HepG2 (cell line): ENCODE results near the gene ING5. TPM values are rescaled to one million over a fixed set of nuclear protein-coding genes. Genes with fewer than 3 reads are reported as not detected.

Source experiments
- ATAC-seq: fragments of 200-7000 bp; cut with Tn5 transposase; 3 replicates; pipeline ENCODE4 v1.9.1; 2020; ENCODE audit warnings: mild to moderate bottlenecking, moderate library complexity
- BruUV-seq: library from RNA; stranded (reverse); fragments of 400-500 nt; replicated peaks from 2 replicates; lab custom pipeline; 2021; lab: Mats Ljungman, UMichigan
- CTCF ChIA-PET: fragments of 300-600 bp; formaldehyde crosslinking; extraction: SDS; loops from one replicate; lab custom pipeline; 2021; ENCODE audit warnings: low total read pairs, inconsistent platforms, low intra/inter-chr PET ratio; lab: Yijun Ruan, JAX
- POLR2A ChIA-PET: fragments of 350-600 bp; sonication (Branson Sonifier 250); formaldehyde crosslinking; loops from one replicate; lab custom pipeline; 2020; ENCODE audit warnings: antibody characterized with exemption, inconsistent platforms; lab: Yijun Ruan, JAX
- DNase-seq: peaks from one replicate; pipeline ENCODE4 v3.0.0-alpha.2; 2015; ENCODE audit warnings: low spot score
- FAIRE-seq: peaks from 3 replicates; lab custom pipeline; 2011; peaks lifted over from hg19 to GRCh38; lab: Jason Lieb, UNC
- H2AFZ ChIP-seq: one replicate; pipeline ENCODE4 v1.6.1; 2011; ENCODE audit warnings: low read length, inconsistent platforms
- H3K27ac ChIP-seq: fragments of 300-600 bp; 3 replicates; pipeline ENCODE4 v1.8.0; 2011; ENCODE audit warnings: mixed run types, mild to moderate bottlenecking, mixed read lengths, low read length, inconsistent platforms; ENCODE audit not compliant: insufficient read depth; ENCODE audit errors: extremely low read length
- H3K27me3 ChIP-seq, 2 experiments: fragments of 200-600 bp in 1 of 2; 2 replicates in 1 of 2; 3 replicates in 1 of 2; pipeline versions ENCODE4 v1.6.0 to v1.8.0; 2011; ENCODE audit warnings: low read length in 2 of 2, mild to moderate bottlenecking in 2 of 2, moderate library complexity in 2 of 2, inconsistent platforms in 1 of 2; ENCODE audit not compliant: insufficient read depth in 2 of 2, control insufficient read depth in 1 of 2
- H3K36me3 ChIP-seq, 2 experiments: fragments of 200-600 bp in 1 of 2; replicated peaks in 1 of 2; 2 replicates in 1 of 2; 3 replicates in 1 of 2; pipeline versions ENCODE4 v1.5.1 to v1.8.0; 2011; ENCODE audit warnings: low read length in 2 of 2, inconsistent platforms in 1 of 2; ENCODE audit not compliant: insufficient read depth in 2 of 2, control insufficient read depth in 1 of 2
- H3K4me1 ChIP-seq: 2 replicates; pipeline ENCODE4 v1.5.1; 2012; ENCODE audit warnings: low read length, inconsistent platforms; ENCODE audit not compliant: insufficient read depth
- H3K4me2 ChIP-seq: 2 replicates; pipeline ENCODE4 v1.6.0; 2011; ENCODE audit warnings: low read depth, low read length, inconsistent platforms
- H3K4me3 ChIP-seq, 3 experiments: fragments of 200-600 bp in 1 of 3; sonication (generic), shearing (Covaris generic) in 1 of 3; replicated peaks in 1 of 3; 2 replicates each; pipeline ENCODE4 v1.5.1; 2011 to 2016; ENCODE audit warnings: low read length in 3 of 3, inconsistent platforms in 2 of 3, low read depth in 2 of 3, mild to moderate bottlenecking in 2 of 3, control low read depth in 1 of 3, mixed read lengths in 1 of 3; ENCODE audit not compliant: insufficient read depth in 1 of 3
- H3K79me2 ChIP-seq: one replicate; pipeline ENCODE4 v1.6.1; 2011; ENCODE audit warnings: low read length, inconsistent platforms; ENCODE audit not compliant: insufficient read depth
- H3K9ac ChIP-seq: 2 replicates; pipeline ENCODE4 v1.6.0; 2011; ENCODE audit warnings: mild to moderate bottlenecking, low read depth, low read length, inconsistent platforms; ENCODE audit not compliant: insufficient read depth
- H3K9me3 ChIP-seq: 2 replicates; pipeline ENCODE4 v1.5.1; 2012; ENCODE audit warnings: mild to moderate bottlenecking, low read length
- H4K20me1 ChIP-seq: 2 replicates; pipeline ENCODE4 v1.6.0; 2011; ENCODE audit warnings: inconsistent platforms, mild to moderate bottlenecking, low read length, moderate library complexity; ENCODE audit not compliant: insufficient read depth
- AGO1 ChIP-seq: fragments of 200-400 bp; formaldehyde crosslinking; IDR thresholded peaks from 2 replicates; pipeline ENCODE4 v1.6.1; 2017; ENCODE audit warnings: mild to moderate bottlenecking, low read depth, low read length, moderate library complexity; ENCODE audit not compliant: poor library complexity, severe bottlenecking
- FOXO1 ChIP-seq: sonication (generic); formaldehyde crosslinking; IDR thresholded peaks from 2 replicates; pipeline ENCODE4 v1.4.0; 2020; ENCODE audit warnings: missing genetic modification reagents
- GATAD1 ChIP-seq: IDR thresholded peaks from 2 replicates; pipeline ENCODE4 v1.6.1; 2016; ENCODE audit warnings: missing genetic modification reagents, missing compliant biosample characterization
- GRHL1 ChIP-seq: sonication (generic); formaldehyde crosslinking; conservative IDR thresholded peaks from 2 replicates; pipeline ENCODE4 v1.8.0; 2022; ENCODE audit warnings: missing genetic modification reagents
- POGK ChIP-seq: sonication (generic); formaldehyde crosslinking; conservative IDR thresholded peaks from 2 replicates; pipeline ENCODE4 v1.8.0; 2022; ENCODE audit warnings: mild to moderate bottlenecking, moderate library complexity, missing genetic modification reagents
- WGBS: methylation state at CpG from one replicate; pipeline ENCODE4 v1.1.6; 2017; ENCODE audit warnings: low lambda C conversion rate; 5-methylcytosine and 5-hydroxymethylcytosine counted together
- in situ Hi-C: cut with HindIII; loops from 2 replicates; pipeline ENCODE4 v1.10.0; 2017; ENCODE audit warnings: low pct_unique_long_range_greater_than_20kb; ENCODE audit not compliant: extremely low pct_ligation_motif_present
- intact Hi-C: fragments of 100-400 bp; cut with micrococcal nuclease; formaldehyde crosslinking; loops from one replicate; pipeline ENCODE4 v1.10.0; 2022; ENCODE audit not compliant: unreplicated experiment
- polyA plus RNA-seq, 8 experiments: library from polyadenylated mRNA; depleted of rRNA in 3 of 8; stranded (reverse) in 7 of 8; unstranded in 1 of 8; fragments of >200 nt; fragmentation: Illumina TruSeq in 4 of 8; extraction: Trizol in 4 of 8; gene quantifications; 2 replicates each; pipeline versions ENCODE4 v1.2.1 to v1.2.3, GENCODE V29; 2011 to 2016; ENCODE audit warnings: low read depth in 4 of 8, missing spikeins in 1 of 8, mixed read lengths in 1 of 8; ENCODE audit not compliant: insufficient read depth in 1 of 8
- total RNA-seq, 5 experiments: library from RNA; depleted of rRNA; stranded (reverse); fragments of >200 nt; fragmentation: Illumina TruSeq; extraction: Trizol; gene quantifications; 2 replicates each; pipeline ENCODE4 v1.2.3, GENCODE V29; 2016; ENCODE audit warnings: low read depth in 1 of 5
- TF ChIP-seq, protein P1 (sequence below): sonication (generic); formaldehyde crosslinking; IDR thresholded peaks from 2 replicates; pipeline ENCODE4 v1.9.0; 2022; ENCODE audit warnings: low read depth, missing genetic modification reagents

Gene ING5
- total and polyA plus RNA-seq, 2 of the 13 experiments (the other 11 are each of a cell fraction or from before 2014, with no cell fraction given), result 61.9 to 71.9 TPM

DNA sequence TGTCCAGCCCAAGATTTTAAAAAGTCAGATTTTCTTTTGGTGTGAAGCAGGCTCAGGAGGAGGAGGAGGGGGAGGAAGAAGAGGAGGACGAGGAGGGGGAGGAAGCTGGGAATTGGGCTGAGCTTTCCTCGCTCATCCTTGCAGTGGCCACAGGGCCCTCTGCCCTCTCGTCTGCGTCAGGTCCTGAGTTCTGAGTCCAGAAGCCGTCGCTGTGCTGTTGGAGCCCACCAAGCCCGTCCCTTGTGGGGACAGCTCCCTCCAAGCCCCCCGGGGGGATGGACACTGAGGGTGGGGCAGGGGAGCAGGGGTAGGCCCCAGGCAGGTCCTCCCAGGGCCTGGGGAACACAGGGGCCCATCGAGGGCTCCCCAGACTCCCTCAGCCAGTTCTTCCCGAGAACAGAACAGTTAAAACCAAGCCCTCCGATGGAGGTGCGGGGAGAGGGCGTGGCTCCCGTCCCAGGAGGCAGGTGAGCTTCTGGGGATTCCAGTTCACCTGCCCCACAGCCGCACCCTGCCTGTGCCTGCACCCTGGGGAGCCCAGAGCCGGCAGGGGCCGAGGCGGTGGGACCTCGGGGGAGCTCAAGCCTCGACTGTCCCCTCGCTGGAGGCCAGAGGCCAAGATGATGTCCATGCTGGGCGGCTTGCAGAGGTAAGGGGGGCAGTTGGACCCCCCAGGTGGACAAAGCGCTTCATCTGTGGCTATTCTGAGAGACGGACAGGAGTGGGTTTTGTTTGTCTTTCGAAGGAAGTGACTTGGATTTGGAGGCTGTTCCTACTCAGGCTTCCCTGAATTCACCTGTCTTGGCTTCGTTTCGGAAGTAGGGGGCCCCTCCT lies 74.7 kb downstream of the ING5 start, which contains the start of gene GAL3ST2:
TSS of gene GAL3ST2 (plus strand) at position 487 of the 834 bp plus-strand sequence. CDS start at position 621, 134 bp downstream.
- POLR2A ChIA-PET, result interaction anchor here (6.8 to 8.9 kb wide), 3 partner anchors 11 to 41 kb away, joined by 100 to 218 read pairs (median 113); partner anchors contain the start of genes D2HGDH and NEU4
- Histone ChIP-seq H3K4me1 (peaks cover 62% of the 10 kb centered on the region), H3K27me3 (no peaks in the 10 kb centered on the region), H3K79me2 (peaks cover 13% of the 10 kb centered on the region), H2AFZ (no peak within 1 kb of the TSS), H3K9ac (peak within 1 kb of the TSS; percentile 92; the same call in 1 of the 2 replicates), H3K4me3 (peak within 1 kb of the TSS in 1 of 3 experiments; percentile 82; a peak in 1 of 6 replicates), H4K20me1 (no peaks in the 10 kb centered on the region), H3K9me3 (peaks cover 8% of the 10 kb centered on the region), H3K36me3 (no peaks in the 10 kb centered on the region), H3K4me2 (peak within 1 kb of the TSS; percentile 56), H3K27ac (no peak within 1 kb of the TSS)
- in situ Hi-C loops, result no loop called here
- no TSS peak for BruUV-seq
- WGBS, result 90% methylated on average over 17 of the region's 27 CpGs
- intact Hi-C loops, result no loop called here
- ATAC-seq, result no peak
- CTCF ChIA-PET, result no interaction called here
- no peak for TF ChIP-seq GATAD1 (CRISPR knock-in tag)
- no peak for TF ChIP-seq POGK (CRISPR knock-in tag)
- TF ChIP-seq, protein P1, sequence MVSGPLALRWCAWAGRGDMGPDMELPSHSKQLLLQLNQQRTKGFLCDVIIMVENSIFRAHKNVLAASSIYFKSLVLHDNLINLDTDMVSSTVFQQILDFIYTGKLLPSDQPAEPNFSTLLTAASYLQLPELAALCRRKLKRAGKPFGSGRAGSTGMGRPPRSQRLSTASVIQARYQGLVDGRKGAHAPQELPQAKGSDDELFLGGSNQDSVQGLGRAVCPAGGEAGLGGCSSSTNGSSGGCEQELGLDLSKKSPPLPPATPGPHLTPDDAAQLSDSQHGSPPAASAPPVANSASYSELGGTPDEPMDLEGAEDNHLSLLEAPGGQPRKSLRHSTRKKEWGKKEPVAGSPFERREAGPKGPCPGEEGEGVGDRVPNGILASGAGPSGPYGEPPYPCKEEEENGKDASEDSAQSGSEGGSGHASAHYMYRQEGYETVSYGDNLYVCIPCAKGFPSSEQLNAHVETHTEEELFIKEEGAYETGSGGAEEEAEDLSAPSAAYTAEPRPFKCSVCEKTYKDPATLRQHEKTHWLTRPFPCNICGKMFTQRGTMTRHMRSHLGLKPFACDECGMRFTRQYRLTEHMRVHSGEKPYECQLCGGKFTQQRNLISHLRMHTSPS, result 0 out of 2 replicates have a peak, but pooled peaks have one; percentile 17
- peak; percentile 20 for TF ChIP-seq AGO1
- TF ChIP-seq FOXO1 (CRISPR knock-in tag), result no peak
- no peak for TF ChIP-seq GRHL1 (CRISPR knock-in tag)
- TF ChIP-seq, all 625 proteins: peak for 2
- FAIRE-seq, result no peak
- DNase-seq, result no peak
